Liver (tissue), 9 donors: Measurements from ENCODE around the gene MYO9A. TPM values are rescaled to one million over a fixed set of nuclear protein-coding genes. Genes with fewer than 3 reads are reported as not detected.

Source experiments
- DNase-seq: peaks from one replicate; pipeline ENCODE4 v3.0.0-alpha.2; 2017; ENCODE audit warnings: low spot score
- H3K27ac ChIP-seq, 2 donors: one replicate each; pipeline ENCODE4 v1.7.0; 2013; ENCODE audit warnings: inconsistent platforms in 2 of 2, low read length in 2 of 2, control low read depth in 1 of 2, low read depth in 1 of 2, mild to moderate bottlenecking in 1 of 2
- H3K27me3 ChIP-seq, 4 donors: one replicate each; pipeline versions ENCODE4 v1.6.1 to v1.7.0; 2013; ENCODE audit warnings: low read length in 3 of 4, inconsistent platforms in 1 of 4, mild to moderate bottlenecking in 1 of 4, moderate library complexity in 1 of 4; ENCODE audit not compliant: control insufficient read depth in 4 of 4, insufficient read depth in 4 of 4
- H3K36me3 ChIP-seq, 4 donors: one replicate each; pipeline versions ENCODE4 v1.6.1 to v1.7.0; 2013; ENCODE audit warnings: low read length in 3 of 4, mild to moderate bottlenecking in 3 of 4, low read depth in 1 of 4, moderate library complexity in 1 of 4; ENCODE audit not compliant: control insufficient read depth in 4 of 4, insufficient read depth in 3 of 4
- H3K4me1 ChIP-seq, 4 donors: one replicate each; pipeline versions ENCODE4 v1.6.1 to v1.7.0; 2013; ENCODE audit warnings: low read length in 3 of 4, mild to moderate bottlenecking in 3 of 4, moderate library complexity in 1 of 4; ENCODE audit not compliant: control insufficient read depth in 4 of 4, insufficient read depth in 4 of 4
- H3K4me3 ChIP-seq, 3 donors: one replicate each; pipeline versions ENCODE4 v1.6.1 to v1.7.0; 2013; ENCODE audit warnings: low read length in 3 of 3, control low read depth in 1 of 3, low read depth in 1 of 3, mild to moderate bottlenecking in 1 of 3
- H3K9ac ChIP-seq, 2 donors: one replicate each; pipeline ENCODE4 v1.7.0; 2013; ENCODE audit warnings: low read length in 2 of 2, mild to moderate bottlenecking in 2 of 2, moderate library complexity in 2 of 2, control low read depth in 1 of 2, low read depth in 1 of 2
- H3K9me3 ChIP-seq, 4 donors: one replicate each; pipeline versions ENCODE4 v1.6.1 to v1.7.0; 2013; ENCODE audit warnings: low read length in 3 of 4; ENCODE audit not compliant: control insufficient read depth in 4 of 4
- ATF3 ChIP-seq: IDR thresholded peaks from 2 replicates; pipeline ENCODE4 v1.6.1; 2016; ENCODE audit warnings: antibody characterized with exemption
- EGR1 ChIP-seq, 2 donors: IDR thresholded peaks; 2 replicates each; pipeline ENCODE4 v1.6.1; 2016 to 2018; ENCODE audit warnings: antibody characterized with exemption in 2 of 2, low read depth in 2 of 2
- FOXA1 ChIP-seq: IDR thresholded peaks from 2 replicates; pipeline ENCODE4 v1.6.1; 2016; ENCODE audit warnings: antibody characterized with exemption
- GABPA ChIP-seq, 2 donors: IDR thresholded peaks in 1 of 2; conservative IDR thresholded peaks in 1 of 2; 2 replicates each; pipeline ENCODE4 v1.6.1; 2016; ENCODE audit warnings: antibody characterized with exemption in 2 of 2, mild to moderate bottlenecking in 1 of 2, moderate library complexity in 1 of 2
- HNF4A ChIP-seq, 2 donors: conservative IDR thresholded peaks; 2 replicates each; pipeline ENCODE4 v1.6.1; 2016; ENCODE audit warnings: antibody characterized with exemption in 2 of 2, mild to moderate bottlenecking in 2 of 2
- HNF4G ChIP-seq: IDR thresholded peaks from 2 replicates; pipeline ENCODE4 v1.6.1; 2016; ENCODE audit warnings: antibody characterized with exemption
- JUND ChIP-seq, 2 donors: IDR thresholded peaks; 2 replicates each; pipeline ENCODE4 v1.6.1; 2016; ENCODE audit warnings: antibody characterized with exemption in 2 of 2
- MAX ChIP-seq: IDR thresholded peaks from 2 replicates; pipeline ENCODE4 v1.6.1; 2016; ENCODE audit warnings: antibody characterized with exemption
- NR2F2 ChIP-seq: IDR thresholded peaks from 2 replicates; pipeline ENCODE4 v1.6.1; 2016; ENCODE audit warnings: antibody characterized with exemption
- RXRA ChIP-seq, 2 donors: IDR thresholded peaks; 2 replicates each; pipeline ENCODE4 v1.6.1; 2017 to 2018; ENCODE audit warnings: antibody characterized with exemption in 2 of 2, mild to moderate bottlenecking in 1 of 2
- SP1 ChIP-seq: IDR thresholded peaks from 2 replicates; pipeline ENCODE4 v1.6.1; 2018; ENCODE audit warnings: antibody characterized with exemption, mild to moderate bottlenecking
- YY1 ChIP-seq: IDR thresholded peaks from 2 replicates; pipeline ENCODE4 v1.6.1; 2016; ENCODE audit warnings: antibody characterized with exemption, mild to moderate bottlenecking
- ZBTB33 ChIP-seq: IDR thresholded peaks from 2 replicates; pipeline ENCODE4 v1.6.1; 2016; ENCODE audit warnings: antibody characterized with exemption
- WGBS: extraction: QIAGEN DNeasy Blood & Tissue Kit; methylation state at CpG from one replicate; pipeline ENCODE4 v1.1.7; 2013; 5-methylcytosine and 5-hydroxymethylcytosine counted together
- polyA plus RNA-seq, 2 donors: library from polyadenylated mRNA; stranded (reverse) in 1 of 2; unstranded in 1 of 2; fragments of 200-250 nt in 1 of 2; fragments of >200 nt in 1 of 2; fragmentation: Nextera tagmentation in 1 of 2; extraction: Ambion mirVana in 1 of 2; gene quantifications; one replicate each; pipeline versions ENCODE4 v1.2.1 to v1.2.3, GENCODE V29; 2013 to 2015
- total RNA-seq, 2 donors: library from RNA; depleted of rRNA; stranded (reverse); fragments of >200 nt; gene quantifications; one replicate each; pipeline ENCODE4 v1.2.3, GENCODE V29; 2014
- TF ChIP-seq, protein P1 (sequence below): fragments of 150-350 bp; IDR thresholded peaks from 2 replicates; pipeline ENCODE4 v1.5.1; 2017; ENCODE audit warnings: improper control_type of control experiment, low read depth, low read length; ENCODE audit not compliant: missing input control
- donor health status: healthy.
- donor health status: healthy.
- donor health status: healthy.
- donor health status: healthy.
- donor health status: healthy.

The MYO9A gene
- total and polyA plus RNA-seq, 4 donors, result 1.4 to 14.9 (median 8.4) TPM

DNA sequence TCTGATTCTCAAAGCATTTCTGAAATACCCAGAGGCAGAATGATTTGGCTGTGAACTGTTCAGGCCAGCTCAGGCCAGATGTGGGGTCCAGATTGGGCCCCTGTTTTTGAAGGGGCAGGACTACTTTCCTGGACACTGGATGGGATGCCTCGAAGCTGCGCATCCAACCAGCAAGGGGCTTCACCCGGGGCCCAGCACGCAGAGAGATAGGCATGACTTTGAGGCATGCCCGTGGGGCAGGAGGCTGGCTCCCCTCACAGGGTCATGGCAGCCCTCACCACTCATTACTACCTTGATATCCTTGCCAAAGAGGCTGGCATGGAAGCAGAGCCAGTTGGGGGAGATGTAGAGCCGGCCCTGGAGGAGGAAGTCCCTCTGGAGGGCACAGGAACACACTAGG lies 49.5 kb upstream of the MYO9A start:
- H3K4me3 ChIP-seq, result no peak overlapping the region
- no peak overlapping the region for H3K9ac ChIP-seq
- H3K9me3 ChIP-seq, result no peaks in the 10 kb centered on the region
- H3K36me3 ChIP-seq, result no peaks in the 10 kb centered on the region
- H3K27me3 ChIP-seq, result no peaks in the 10 kb centered on the region
- 90% methylated on average over 6 of the region's 6 CpGs for WGBS
- no peak for DNase-seq
- H3K4me1 ChIP-seq, result no peaks in the 10 kb centered on the region
- no peak for TF ChIP-seq HNF4G
- no peak for TF ChIP-seq HNF4A (conservative IDR thresholded peaks at IDR 0.05)
- TF ChIP-seq, protein P1, sequence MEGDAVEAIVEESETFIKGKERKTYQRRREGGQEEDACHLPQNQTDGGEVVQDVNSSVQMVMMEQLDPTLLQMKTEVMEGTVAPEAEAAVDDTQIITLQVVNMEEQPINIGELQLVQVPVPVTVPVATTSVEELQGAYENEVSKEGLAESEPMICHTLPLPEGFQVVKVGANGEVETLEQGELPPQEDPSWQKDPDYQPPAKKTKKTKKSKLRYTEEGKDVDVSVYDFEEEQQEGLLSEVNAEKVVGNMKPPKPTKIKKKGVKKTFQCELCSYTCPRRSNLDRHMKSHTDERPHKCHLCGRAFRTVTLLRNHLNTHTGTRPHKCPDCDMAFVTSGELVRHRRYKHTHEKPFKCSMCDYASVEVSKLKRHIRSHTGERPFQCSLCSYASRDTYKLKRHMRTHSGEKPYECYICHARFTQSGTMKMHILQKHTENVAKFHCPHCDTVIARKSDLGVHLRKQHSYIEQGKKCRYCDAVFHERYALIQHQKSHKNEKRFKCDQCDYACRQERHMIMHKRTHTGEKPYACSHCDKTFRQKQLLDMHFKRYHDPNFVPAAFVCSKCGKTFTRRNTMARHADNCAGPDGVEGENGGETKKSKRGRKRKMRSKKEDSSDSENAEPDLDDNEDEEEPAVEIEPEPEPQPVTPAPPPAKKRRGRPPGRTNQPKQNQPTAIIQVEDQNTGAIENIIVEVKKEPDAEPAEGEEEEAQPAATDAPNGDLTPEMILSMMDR, result no peak
- TF ChIP-seq GABPA (IDR thresholded peaks at IDR 0.05 in 1 of 2, conservative IDR thresholded peaks at IDR 0.05 in 1 of 2), result no peak
- no peak overlapping the region for H3K27ac ChIP-seq

- Histone ChIP-seq H3K27me3 (no peaks in the 10 kb centered on the region), H3K9ac (no peak overlapping the region), H3K9me3 (no peaks in the 10 kb centered on the region), H3K36me3 (no peaks in the 10 kb centered on the region), H3K4me1 (no peaks in the 10 kb centered on the region), H3K4me3 (no peak overlapping the region), H3K27ac (no peak overlapping the region)
- WGBS, result 93% methylated on average over 5 of the region's 5 CpGs
- no peak for DNase-seq
- TF ChIP-seq ZBTB33 (no peak), ATF3 (no peak), MAX (no peak), HNF4G (no peak), JUND (IDR thresholded peaks at IDR 0.05) (no peak), HNF4A (conservative IDR thresholded peaks at IDR 0.05) (no peak), YY1 (no peak), NR2F2 (no peak), RXRA (IDR thresholded peaks at IDR 0.05) (no peak), GABPA (IDR thresholded peaks at IDR 0.05 in 1 of 2, conservative IDR thresholded peaks at IDR 0.05 in 1 of 2) (no peak), SP1 (no peak), FOXA1 (no peak), EGR1 (IDR thresholded peaks at IDR 0.05; ENCODE audit: low read depth in 2 of 2) (no peak)
- TF ChIP-seq, protein P1, result no peak
These were observed 48.9 kb upstream of the MYO9A start for GRCh38 chr15:72166716-72167417.
